ENCODE results near the gene METTL25B. TPM values are rescaled to one million over a fixed set of nuclear protein-coding genes. Genes with fewer than 3 reads are reported as not detected.
A peak's percentile ranks its signal among the peaks of the same experiment; 100 is the strongest.

The METTL25B gene
- polyA plus RNA-seq, 4 donors = 29.3 to 49.2 (median 31.7) TPM

GRCh38 chr1:156725683-156726280 lies 2.5 kb upstream of the METTL25B start:
- DNase-seq (ENCODE audit: low read depth in 4 of 4, low spot score in 3 of 4) = peak in 1 of 4 donors; percentile 85

DNA sequence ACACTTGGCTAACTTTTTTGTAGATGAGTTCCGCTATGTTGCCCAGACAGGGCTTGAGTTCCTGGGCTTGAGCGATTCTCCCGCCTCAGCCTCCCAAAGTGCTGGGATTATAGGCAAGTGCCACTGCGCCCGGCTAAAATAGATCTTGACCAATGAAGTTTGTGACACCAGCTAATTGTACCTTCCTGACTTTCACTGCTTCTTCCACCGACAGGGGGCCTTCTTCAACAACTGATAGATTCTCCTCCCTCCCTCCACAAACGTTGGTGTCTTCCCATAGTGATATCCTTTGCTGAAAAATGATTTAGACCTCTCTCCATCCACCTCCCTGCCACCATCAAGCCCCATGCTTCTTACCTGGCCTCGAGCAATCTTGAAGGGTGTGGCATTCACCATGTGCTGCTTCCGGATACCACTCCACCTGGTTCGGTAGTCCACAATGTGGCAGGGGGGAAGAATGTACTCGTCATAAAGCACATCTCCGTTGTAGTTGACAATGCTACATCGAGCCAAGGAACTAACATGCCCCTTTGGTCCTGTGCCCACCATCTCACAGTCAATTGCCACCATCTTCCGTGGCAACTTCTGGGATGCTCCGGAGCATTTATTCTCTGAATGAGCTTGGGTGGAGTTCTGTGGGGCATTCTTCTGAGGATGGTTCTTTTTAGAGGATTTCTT lies 1.6 kb upstream of the METTL25B start:
- no peak for DNase-seq (ENCODE audit: low read depth in 4 of 4, low spot score in 3 of 4)

DNA sequence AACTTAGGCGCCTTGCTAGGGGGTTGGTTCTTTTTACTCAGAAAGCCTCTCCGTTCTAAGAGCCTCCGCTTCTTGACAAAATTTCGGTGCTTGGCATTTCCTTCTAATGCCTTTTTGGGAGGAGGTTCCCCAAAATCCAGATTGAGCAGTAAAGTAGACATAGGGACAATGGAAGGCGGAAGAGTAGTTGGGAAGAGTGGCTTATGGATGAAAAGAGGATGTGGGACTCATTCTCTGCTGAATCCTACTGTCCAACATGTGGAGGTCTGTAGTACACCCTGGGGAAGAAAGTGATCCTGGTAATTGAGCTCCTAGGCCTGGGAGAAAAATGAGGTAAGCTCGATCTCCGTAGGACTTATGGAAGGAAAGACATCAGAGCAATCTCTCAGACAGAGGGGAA lies 777 bp upstream of the METTL25B start:
- DNase-seq (ENCODE audit: low read depth in 4 of 4, low spot score in 3 of 4) = no peak

- peak in 3 of 4 donors; percentile 92 to 93 (median 92) for DNase-seq (ENCODE audit: low read depth in 4 of 4, low spot score in 3 of 4)
Measured at GRCh38 chr1:156728599-156729462, 562 bp downstream of the METTL25B start, which contains the start of gene ISG20L2. ISG20L2 (minus strand) TSS chr1:156728766; CDS start chr1:156727652, 1,114 bp downstream.

DNA sequence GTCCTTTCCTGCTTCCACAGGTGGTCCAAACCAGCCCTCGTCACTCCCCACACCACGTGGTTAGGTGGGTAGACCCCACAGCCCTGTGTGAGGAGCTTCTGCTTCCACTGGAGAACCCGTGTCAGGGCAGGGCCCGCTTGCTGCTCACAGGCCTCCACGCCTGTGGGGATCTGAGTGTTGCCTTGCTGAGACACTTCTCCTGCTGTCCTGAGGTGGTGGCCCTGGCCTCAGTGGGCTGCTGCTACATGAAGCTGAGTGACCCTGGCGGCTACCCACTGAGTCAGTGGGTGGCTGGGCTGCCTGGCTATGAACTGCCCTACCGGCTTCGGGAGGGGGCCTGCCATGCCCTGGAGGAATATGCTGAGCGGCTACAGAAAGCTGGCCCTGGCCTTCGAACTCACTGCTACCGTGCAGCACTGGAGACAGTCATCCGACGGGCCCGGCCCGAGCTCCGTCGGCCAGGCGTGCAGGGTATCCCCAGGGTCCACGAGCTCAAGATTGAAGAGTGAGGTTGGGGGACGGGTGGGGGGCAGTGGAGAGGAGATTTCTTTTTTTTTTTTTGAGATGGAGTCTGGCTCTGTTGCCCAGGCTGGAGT lies 5.8 kb downstream of the METTL25B start:
- DNase-seq (ENCODE audit: low read depth in 4 of 4, low spot score in 3 of 4) = no peak

DNA sequence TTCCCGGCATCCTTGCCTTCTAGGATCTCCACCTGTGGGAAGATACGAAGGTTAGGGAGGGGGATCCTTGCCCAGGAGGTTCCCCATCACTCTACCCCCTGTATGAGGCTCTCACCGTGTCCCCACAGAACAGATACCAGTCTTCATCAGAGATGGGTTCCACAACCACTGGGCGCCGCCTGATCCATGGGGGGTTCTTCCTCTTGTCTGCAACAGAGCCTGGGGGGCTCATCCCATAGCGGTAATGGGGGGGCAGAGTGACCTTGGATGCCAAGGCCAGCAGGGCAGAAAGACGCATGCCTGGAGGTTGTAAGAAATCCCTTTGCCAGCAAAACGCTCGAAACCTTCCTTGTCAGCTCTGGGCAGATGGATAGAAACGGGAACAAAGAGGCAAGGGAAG lies 10.1 kb downstream of the METTL25B start:
- no peak for DNase-seq (ENCODE audit: low read depth in 4 of 4, low spot score in 3 of 4)

- no peak for DNase-seq (ENCODE audit: low read depth in 4 of 4, low spot score in 3 of 4)
Measured at GRCh38 chr1:156738916-156739315, 10.6 kb downstream of the METTL25B start.

- no peak for DNase-seq (ENCODE audit: low read depth in 4 of 4, low spot score in 3 of 4)
Measured at GRCh38 chr1:156740237-156740740, 12.0 kb downstream of the METTL25B start.

DNA sequence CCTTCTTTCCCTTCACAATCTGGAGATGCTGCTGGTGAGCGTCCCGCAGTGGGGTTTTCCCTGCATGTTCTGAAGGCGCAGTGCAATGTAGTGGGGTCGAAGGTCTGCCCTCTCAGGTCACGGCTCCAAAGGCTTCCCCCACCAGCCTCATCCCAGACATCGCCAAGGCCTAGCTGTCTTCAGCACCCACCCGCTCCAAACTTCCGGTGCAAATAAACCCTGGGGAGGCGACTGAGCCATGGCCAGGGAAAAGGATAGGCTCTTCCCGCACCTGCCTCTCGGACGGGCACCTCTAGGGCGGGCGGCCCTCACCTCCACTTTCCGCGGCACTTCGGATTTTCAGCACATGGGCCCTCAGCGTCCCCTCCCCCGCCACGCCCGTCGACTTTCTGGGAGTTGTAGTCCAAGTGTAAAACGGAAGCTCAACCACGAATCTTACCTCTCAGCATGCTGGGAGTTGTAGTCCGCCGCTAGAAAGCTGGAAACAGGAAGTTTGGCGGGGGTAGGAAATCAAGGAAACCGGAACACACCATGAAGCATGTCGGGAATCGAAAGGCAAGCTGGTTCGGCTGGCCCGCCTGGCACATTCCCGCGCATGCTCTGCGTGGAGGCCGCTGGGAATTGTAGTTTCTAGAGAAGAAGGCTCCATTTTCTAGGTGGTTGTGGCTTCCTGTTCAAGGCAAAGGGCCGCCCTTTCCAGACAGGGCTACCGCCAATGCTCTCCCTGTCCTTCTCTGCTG lies 12.6 kb downstream of the METTL25B start, which contains the start of gene MRPL24:
TSS of gene MRPL24 (minus strand) at position 348 of the 740 bp plus-strand sequence. CDS start 2,384 bp downstream, outside the sequence.
- DNase-seq (ENCODE audit: low read depth in 4 of 4, low spot score in 3 of 4) = peak; percentile 98 to 100 (median 98)

- peak in 1 of 4 donors; percentile 39 for DNase-seq (ENCODE audit: low read depth in 4 of 4, low spot score in 3 of 4)
Measured at GRCh38 chr1:156741481-156741983, 13.3 kb downstream of the METTL25B start.

GRCh38 chr1:156742017-156742416 lies 13.7 kb downstream of the METTL25B start:
- no peak for DNase-seq (ENCODE audit: low read depth in 4 of 4, low spot score in 3 of 4)

DNA sequence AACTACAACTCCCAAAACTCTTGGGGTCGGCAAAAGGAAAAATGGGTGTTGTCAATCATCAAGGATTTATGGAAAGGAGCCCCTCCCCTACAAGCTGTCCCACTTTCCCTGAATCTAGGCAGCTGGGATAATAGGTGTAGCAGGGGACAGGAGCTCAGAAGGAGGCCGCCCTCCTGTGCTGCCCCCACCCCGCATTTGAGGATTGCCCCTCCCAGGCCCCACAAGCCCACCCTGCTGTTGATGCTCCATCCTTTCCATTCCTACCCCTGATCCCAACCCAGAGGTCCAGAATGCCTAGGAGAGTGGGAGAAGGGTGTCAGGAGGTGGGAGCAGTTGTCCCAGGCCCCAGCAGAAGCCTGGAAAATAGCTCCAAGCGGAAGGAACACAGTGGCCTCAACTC lies 14.5 kb downstream of the METTL25B start:
- no peak for DNase-seq (ENCODE audit: low read depth in 4 of 4, low spot score in 3 of 4)

- DNase-seq (ENCODE audit: low read depth in 4 of 4, low spot score in 3 of 4) = no peak
Measured at GRCh38 chr1:156743367-156744302, 15.4 kb downstream of the METTL25B start.

GRCh38 chr1:156744344-156744743 lies 16.1 kb downstream of the METTL25B start:
- DNase-seq (ENCODE audit: low read depth in 4 of 4, low spot score in 3 of 4) = no peak

GRCh38 chr1:156744786-156745419 lies 16.6 kb downstream of the METTL25B start:
- DNase-seq (ENCODE audit: low read depth in 4 of 4, low spot score in 3 of 4) = no peak

- no peak for DNase-seq (ENCODE audit: low read depth in 4 of 4, low spot score in 3 of 4)
Measured at GRCh38 chr1:156745881-156746280, 17.6 kb downstream of the METTL25B start.

GRCh38 chr1:156746406-156746727 lies 18.1 kb downstream of the METTL25B start:
- DNase-seq (ENCODE audit: low read depth in 4 of 4, low spot score in 3 of 4) = no peak

Measured in left renal pelvis (tissue), 4 donors.